Testis (tissue), 3 donors: Measurements from ENCODE around the gene ZNF322. TPM values are rescaled to one million over a fixed set of nuclear protein-coding genes. Genes with fewer than 3 reads are reported as not detected.

Experiments
- DNase-seq: peaks from one replicate; pipeline ENCODE4 v3.0.0-alpha.2; 2019
- H3K27ac ChIP-seq, 2 donors: fragments of 200-600 bp; sonication (generic); one replicate each; pipeline ENCODE4 v1.5.1; 2019
- H3K27me3 ChIP-seq: fragments of 200-600 bp; sonication (generic); one replicate; pipeline ENCODE4 v1.5.1; 2019
- H3K36me3 ChIP-seq: fragments of 200-600 bp; sonication (generic); one replicate; pipeline ENCODE4 v1.5.1; 2017; ENCODE audit warnings: low read depth; ENCODE audit errors: missing control alignments
- H3K4me1 ChIP-seq: fragments of 200-600 bp; sonication (generic); one replicate; pipeline ENCODE4 v1.5.1; 2019
- H3K4me3 ChIP-seq, 2 donors: fragments of 200-600 bp; sonication (generic); one replicate each; pipeline ENCODE4 v1.5.1; 2017 to 2019
- H3K9me3 ChIP-seq: fragments of 200-600 bp; sonication (generic); one replicate; pipeline ENCODE4 v1.5.1; 2017
- CTCF ChIP-seq, 3 experiments: fragments of 450-650 bp in 2 of 3; fragments of 200-600 bp in 1 of 3; sonication (generic) in 1 of 3; IDR thresholded peaks; one replicate each; pipeline ENCODE4 v1.5.1; 2016 to 2019; ENCODE audit warnings: antibody characterized with exemption in 3 of 3, mild to moderate bottlenecking in 2 of 3, moderate library complexity in 1 of 3
- POLR2A ChIP-seq: fragments of 450-650 bp; IDR thresholded peaks from one replicate; pipeline ENCODE4 v1.6.1; 2017; ENCODE audit warnings: antibody characterized with exemption, mild to moderate bottlenecking, moderate library complexity
- WGBS, 2 donors: methylation state at CpG; one replicate each; pipeline ENCODE4 v1.1.5; 2018; 5-methylcytosine and 5-hydroxymethylcytosine counted together
- intact Hi-C: fragments of 100-400 bp; cut with DNase I; formaldehyde crosslinking; loops from one replicate; pipeline ENCODE4 v1.15.1; 2023; ENCODE audit warnings: low total_unique reads
- polyA plus RNA-seq: library from polyadenylated mRNA; stranded (reverse); fragments of 350-450 nt; fragmentation: Illumina TruSeq; extraction: RNeasy Lipid Tissue Mini Kit (QIAGEN cat#74804); gene quantifications from one replicate; pipeline ENCODE4 v1.2.3, GENCODE V29; 2014; ENCODE audit warnings: low read depth, low replicate concordance; ENCODE audit not compliant: insufficient read depth
- total RNA-seq, 2 donors: library from RNA; depleted of rRNA; stranded (reverse); fragments of >200 nt; gene quantifications; one replicate each; pipeline ENCODE4 v1.2.3, GENCODE V29; 2016

Gene ZNF322
- total and polyA plus RNA-seq, 3 donors from 2014 or later: 16.3 to 36.5 (median 28.9) TPM

- intact Hi-C loops: loop anchor here (5.0 to 10.0 kb wide), 2 partner anchors 234 to 252 kb away; no protein-coding TSS in a partner anchor
Measured at GRCh38 chr6:26596579-26597388, 62.8 kb downstream of the ZNF322 start, which contains the start of gene ABT1. TSS of gene ABT1 (plus strand) at chr6:26596953. CDS start at chr6:26596983, 30 bp downstream.

GRCh38 chr6:26595669-26596269, 63.8 kb downstream of the ZNF322 start:
- H3K9me3 ChIP-seq: no peaks in the 10 kb centered on the region
- peak overlapping the region; percentile 42 to 80 for H3K27ac ChIP-seq
- 0 to 1% methylated on average over 15 to 39 of the region's 39 CpGs for WGBS, 2 donors
- intact Hi-C loops: loop anchor here (5.0 to 10.0 kb wide), 2 partner anchors 233 to 251 kb away; no protein-coding TSS in a partner anchor
- peak overlapping the region; percentile 93 to 99 for H3K4me3 ChIP-seq
- H3K36me3 ChIP-seq: no peaks in the 10 kb centered on the region
- DNase-seq: peak; percentile 97
- no peak for TF ChIP-seq POLR2A
- peak; percentile 93 to 97 (median 94) for TF ChIP-seq CTCF (IDR thresholded peaks at IDR 0.05)
- no peaks in the 10 kb centered on the region for H3K27me3 ChIP-seq
- peaks cover 8% of the 10 kb centered on the region for H3K4me1 ChIP-seq

More at GRCh38 chr6:26596579-26597388, 62.8 kb downstream of the ZNF322 start, which contains the start of gene ABT1:
- Histone ChIP-seq H3K36me3 (no peaks in the 10 kb centered on the region), H3K27ac (peak within 1 kb of the TSS; percentile 78 to 80), H3K9me3 (no peaks in the 10 kb centered on the region), H3K27me3 (no peaks in the 10 kb centered on the region), H3K4me1 (peaks cover 8% of the 10 kb centered on the region), H3K4me3 (peak within 1 kb of the TSS; percentile 93 to 99)
- WGBS, 2 donors: 0 to 2% methylated on average over 46 to 51 of the region's 51 CpGs
- DNase-seq: peak; percentile 98
- TF ChIP-seq POLR2A (peak; percentile 47), CTCF (IDR thresholded peaks at IDR 0.05) (peak in 2 of 3 experiments; percentile 31 to 32)

GRCh38 chr6:26594730-26595632, 64.6 kb downstream of the ZNF322 start:
- intact Hi-C loops: loop anchor here (5.0 to 10.0 kb wide), 2 partner anchors 233 to 250 kb away; no protein-coding TSS in a partner anchor
- no peak for DNase-seq

More at GRCh38 chr6:26594730-26595632, 64.6 kb downstream of the ZNF322 start:
- peak overlapping the region; percentile 42 to 80 for H3K27ac ChIP-seq
- H3K27me3 ChIP-seq: no peaks in the 10 kb centered on the region
- WGBS, 2 donors: 8 to 14% methylated on average over 23 of the region's 23 CpGs
- TF ChIP-seq CTCF (IDR thresholded peaks at IDR 0.05) (no peak), POLR2A (no peak)
- no peaks in the 10 kb centered on the region for H3K9me3 ChIP-seq
- H3K4me1 ChIP-seq: peaks cover 8% of the 10 kb centered on the region
- peak overlapping the region; percentile 93 to 99 for H3K4me3 ChIP-seq
- H3K36me3 ChIP-seq: no peaks in the 10 kb centered on the region
